Activated CD8-positive, alpha-beta memory T cell treated with anti-CD3 and anti-CD28 coated beads for 24 hours (primary cell): Measurements from ENCODE around the gene PTPRE.

ENCODE experiments used
- DNase-seq: peaks from one replicate; pipeline ENCODE4 v3.0.0-alpha.2; 2020

Gene PTPRE

GRCh38 chr10:127986531-127987466 lies 79.9 kb downstream of the PTPRE start:
- no peak for DNase-seq

DNA sequence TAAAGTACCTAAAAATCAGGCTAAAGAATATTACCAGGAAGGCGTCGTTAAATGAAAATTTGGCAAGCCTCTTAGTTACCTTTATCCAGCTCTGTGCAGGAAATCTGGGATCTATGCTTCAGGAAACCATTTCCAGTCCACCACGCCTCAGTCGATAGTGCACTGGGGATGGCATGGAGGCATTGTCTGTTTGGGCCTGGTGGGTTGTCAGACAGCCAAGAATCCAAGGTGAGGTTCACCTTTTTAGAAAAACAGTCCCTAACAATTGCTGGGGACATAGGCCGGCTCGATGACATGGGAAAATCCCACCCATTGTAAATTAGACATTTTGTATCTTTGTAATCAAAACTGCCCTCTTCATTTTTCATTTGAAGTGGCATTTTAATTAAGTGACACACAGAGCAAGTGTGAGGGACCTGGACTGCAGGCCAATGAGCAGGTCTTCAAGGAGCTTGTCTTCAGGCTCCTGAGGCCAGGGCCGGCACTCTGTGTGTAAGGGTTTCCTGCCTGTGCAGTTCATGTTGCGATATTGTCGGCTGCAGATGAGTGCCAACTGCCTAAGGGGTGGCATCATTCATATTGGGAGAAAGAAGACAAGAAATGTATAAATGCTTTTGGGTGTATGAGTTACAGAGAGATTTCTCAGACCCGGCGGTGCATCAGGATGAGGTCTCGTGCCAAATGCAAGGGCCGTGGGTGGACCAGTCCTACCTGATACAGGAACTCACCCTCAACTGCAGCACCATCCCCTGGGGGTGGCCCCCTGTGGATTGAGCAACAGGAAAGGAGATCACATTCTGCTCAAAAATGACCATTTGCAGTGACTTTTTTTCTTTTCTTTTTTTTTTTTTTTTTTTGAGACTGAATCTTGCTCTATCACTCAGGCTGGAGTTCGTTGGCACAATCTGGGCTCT lies 80.8 kb downstream of the PTPRE start:
- no peak for DNase-seq

- no peak for DNase-seq
These were observed 82.6 kb downstream of the PTPRE start for GRCh38 chr10:127989481-127990012.

DNA sequence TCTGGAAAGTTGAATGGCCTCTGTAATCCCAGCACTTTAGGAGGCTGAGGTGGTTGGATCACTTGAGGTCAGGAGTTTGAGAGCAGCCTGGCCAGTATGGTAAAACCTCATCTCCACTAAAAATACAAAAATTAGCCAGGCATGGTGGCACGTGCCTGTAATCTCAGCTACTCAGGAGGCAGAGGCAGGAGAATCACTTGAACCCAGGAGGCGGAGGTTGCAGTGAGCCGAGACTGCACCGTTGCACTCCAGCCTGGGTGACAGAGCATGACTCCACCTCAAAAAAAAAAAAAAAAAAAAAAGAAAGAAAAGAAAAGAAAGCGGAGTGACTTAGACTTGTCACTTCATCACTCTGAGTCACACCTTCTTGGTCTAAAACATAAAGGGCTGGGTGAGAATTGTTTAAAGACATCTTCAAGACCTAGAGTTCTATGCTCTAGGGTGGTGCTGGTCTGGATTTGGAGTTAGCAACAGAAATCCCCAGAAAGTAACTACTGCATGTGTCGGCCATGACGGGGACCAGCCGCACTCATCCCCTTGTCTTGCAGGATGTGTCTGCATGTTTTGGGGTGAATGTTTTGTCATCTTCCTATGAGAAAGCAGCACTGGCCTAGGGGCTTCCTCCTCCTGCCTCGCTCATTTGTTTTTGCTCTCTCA lies 83.4 kb downstream of the PTPRE start:
- peak; percentile 78 for DNase-seq

- DNase-seq, result peak; percentile 68
These were observed 84.1 kb downstream of the PTPRE start for GRCh38 chr10:127990846-127991542.

DNA sequence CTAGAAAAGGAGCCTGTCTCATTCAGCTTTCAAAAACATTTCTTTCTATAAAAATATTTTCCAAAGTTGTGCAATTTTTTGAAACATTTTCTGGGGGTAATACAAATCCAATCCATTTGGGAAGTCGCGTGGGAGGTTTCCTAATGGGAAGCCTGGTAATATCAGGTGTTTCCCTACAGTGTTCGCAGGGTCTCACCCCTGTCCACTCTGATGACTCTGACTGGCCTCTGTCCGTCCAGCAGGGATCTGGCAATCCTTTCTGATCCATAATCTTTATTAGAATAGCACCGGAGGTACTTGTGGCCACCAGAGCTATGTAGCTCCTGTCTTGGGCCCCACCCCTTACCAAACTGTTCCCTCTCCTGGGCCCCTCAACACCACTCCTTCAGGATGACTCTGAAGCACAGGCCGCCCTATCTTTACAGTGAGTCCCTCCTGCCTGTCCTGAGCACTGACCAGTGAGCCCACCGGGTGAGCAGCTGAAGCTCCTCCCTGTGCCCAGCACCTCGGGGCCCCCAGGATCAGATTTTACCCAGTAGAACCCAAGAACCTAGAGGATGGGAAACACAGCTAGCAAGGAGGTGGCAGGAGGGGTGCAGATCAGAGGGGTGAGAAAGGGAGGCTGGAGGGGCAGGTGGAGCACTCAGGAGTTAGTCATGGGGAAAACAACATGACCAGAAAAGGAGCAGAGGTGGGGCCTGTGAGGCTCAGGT lies 84.8 kb downstream of the PTPRE start:
- DNase-seq, result no peak

- DNase-seq, result no peak
These were observed 85.5 kb downstream of the PTPRE start for GRCh38 chr10:127992376-127992775.

DNA sequence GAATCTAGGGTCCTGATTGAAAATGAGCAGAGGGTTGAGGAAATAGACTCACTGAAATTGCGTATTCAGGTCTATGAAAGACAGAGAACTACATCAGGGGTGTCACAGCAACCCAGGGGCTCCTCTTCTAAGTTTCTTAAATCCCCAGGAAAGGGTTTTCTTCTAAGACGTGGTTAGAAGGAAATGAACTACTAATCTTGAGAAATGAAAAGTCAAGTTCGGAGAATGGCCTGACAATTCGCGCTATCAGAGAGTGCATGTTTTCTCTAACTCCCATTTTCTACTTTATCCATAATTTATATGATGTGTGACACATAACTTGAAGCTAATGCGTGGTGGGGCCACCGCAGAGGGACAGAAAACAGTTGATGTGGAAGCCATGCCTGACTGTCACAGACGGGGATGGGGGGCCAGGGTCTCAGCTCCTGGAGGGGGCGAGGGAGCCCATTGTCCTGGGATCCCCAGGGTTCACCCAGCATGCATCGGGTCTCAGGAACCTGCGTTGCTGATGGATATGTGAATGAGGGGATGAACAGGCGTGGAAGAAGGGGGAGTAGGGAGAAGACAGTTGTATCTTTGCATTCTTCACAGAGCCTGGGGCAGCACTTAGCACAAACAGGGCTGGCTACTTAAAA lies 86.3 kb downstream of the PTPRE start:
- DNase-seq, result no peak

DNA sequence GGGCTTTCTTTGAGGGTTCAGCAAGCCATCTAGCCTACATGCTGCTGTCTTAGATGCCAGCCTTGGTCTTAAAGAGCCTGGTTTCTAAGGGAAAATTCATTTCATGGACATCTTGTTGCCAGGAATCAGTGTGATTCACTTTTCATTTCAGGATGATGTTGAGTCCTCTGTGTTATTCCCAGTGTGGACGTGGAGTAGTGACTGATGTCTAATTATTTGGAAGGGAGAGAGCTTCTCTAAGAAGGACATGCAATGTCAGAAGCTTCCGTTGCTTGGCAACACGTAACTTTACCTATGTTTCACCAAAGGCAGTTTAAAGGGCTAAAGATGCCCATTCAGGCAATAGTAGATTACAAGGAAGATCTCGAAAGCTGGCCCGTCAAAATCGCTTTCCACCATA lies 89.0 kb downstream of the PTPRE start:
- no peak for DNase-seq

- no peak for DNase-seq
These were observed 89.7 kb downstream of the PTPRE start for GRCh38 chr10:127996586-127996985.

DNA sequence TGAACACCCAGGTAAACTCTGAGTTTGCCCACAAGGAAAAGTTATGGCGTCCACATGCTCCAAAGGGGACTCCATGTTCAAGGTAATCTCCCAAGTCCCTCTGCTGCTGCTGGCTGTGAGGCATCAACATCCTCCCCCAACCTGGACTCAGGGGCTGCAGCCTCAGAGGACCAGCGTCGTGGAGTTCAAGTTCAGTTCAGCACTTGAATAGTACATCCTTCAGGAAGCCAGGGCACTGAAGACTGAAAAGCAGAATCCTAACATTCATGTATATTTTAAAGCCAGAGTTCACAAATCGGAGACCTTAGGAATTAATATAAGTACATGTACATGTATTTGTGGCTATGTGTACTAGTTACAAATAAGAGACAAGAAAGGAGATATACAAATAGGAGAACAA lies 90.4 kb downstream of the PTPRE start:
- DNase-seq, result no peak

- no peak for DNase-seq
These were observed 91.0 kb downstream of the PTPRE start for GRCh38 chr10:127997937-127998336.

DNA sequence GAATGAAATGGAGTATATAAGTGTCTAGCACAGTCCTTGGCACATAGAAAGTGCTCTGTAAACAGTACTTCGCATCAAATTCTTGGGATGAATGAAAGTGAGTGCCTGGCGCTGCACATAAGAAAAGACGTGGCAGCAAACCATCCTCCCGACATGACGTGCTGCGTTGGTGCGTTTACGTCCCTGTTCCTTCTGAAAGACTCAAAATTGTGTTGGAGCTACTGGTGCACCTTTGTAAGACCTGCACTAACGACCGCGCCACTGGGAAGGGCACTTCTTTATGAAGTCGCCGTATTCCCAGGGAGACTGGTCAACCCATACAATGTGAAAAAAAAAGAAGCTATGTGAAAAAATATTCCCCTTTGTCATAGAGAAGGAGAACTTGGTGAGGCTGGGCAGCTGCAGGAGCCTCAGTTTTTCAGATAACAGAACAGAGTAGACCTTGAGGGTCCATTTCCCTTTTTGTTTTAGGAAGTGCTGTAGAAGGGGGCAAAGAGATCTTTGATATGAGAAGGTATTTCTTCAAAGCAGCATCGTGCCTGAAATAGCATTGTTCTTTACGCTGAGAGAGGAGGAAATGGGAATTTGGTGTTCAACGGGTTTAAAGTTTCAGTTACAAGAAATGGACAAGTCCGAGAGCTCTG lies 91.7 kb downstream of the PTPRE start:
- DNase-seq, result no peak

GRCh38 chr10:127999297-128000129 lies 92.6 kb downstream of the PTPRE start:
- DNase-seq, result no peak

DNA sequence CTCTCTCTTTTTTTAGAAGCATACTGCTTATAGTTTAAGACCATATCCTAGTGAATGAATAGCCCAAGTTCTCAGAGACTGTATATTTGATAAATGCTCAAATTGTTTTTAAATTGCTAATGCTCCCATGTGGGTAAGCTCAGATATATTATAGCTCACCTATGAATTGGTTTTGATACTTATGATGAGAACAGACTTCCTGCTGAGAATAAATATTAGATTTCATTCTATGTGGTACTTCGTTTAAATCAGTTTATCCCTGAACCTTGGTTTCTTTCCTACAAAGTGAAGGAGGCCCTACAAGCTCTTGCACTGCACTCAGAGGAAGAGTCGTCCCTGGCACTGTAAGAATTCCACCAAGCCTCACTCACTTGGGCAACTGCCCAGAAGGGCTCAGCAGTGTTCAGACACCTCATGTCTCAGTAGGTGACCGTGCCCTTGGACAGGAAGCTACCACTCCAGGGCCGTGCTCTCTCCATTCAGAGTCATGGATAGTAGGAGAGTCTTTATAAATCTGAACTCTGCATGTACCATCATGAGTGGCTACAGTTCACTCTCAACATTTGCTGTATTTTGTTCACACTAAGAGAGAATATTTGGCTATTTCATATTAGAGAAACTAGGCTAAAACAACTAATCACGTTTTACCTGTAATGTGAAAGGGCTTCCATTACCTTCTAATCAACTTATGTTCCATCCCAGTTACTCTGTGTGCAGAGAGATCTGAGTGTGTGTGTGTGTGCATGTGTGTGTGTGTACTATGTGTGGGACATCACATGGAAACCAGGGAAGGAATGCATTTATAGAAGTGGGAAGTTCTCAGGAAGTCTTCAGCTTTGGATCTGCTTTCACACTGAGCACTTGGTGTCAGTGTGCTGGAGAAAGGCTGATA lies 93.8 kb downstream of the PTPRE start:
- no peak for DNase-seq

DNA sequence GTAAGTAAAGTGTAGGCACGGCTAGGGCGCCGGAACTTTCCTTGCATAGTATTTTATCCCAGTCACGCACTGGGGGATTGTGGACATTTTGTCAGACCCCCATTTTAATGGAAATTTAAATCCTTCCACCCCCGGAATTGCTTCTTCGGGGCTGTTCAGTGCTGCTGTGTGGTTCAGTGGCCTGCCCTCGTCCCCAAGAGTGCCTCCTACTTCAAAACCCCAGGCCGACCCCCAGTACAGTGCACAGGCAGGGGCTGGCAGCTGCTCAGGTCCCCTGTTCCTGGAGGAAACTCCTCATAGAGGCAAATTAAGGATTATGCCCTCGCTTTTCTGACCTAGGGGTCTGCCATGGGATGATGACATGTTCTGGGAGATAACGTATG lies 94.5 kb downstream of the PTPRE start:
- DNase-seq, result no peak

DNA sequence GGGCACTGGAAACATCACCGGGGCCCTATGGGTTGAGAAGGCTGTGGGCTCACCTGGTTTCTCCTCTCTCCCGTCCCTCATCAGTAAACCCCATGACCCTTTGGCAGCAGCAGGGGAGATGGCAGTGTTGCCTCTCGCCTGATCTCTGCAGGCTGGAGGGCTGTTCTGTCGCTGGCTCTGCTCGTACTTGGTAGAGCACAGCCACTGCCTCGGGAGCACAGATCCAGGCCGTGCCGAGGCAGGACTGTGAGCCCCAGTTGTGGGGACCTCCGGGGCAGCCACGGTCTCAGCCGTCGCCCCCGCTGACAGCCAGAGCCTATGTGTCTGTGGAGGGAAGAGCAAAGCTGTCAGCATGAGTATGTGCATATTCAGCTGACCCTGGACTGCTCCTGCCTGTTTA lies 94.9 kb downstream of the PTPRE start:
- no peak for DNase-seq

GRCh38 chr10:128003521-128003920 lies 96.6 kb downstream of the PTPRE start:
- DNase-seq, result no peak

- DNase-seq, result no peak
These were observed 99.0 kb downstream of the PTPRE start for GRCh38 chr10:128005858-128006257.
